ENCODE results near the gene CSNK2B. TPM values are rescaled to one million over a fixed set of nuclear protein-coding genes. Genes with fewer than 3 reads are reported as not detected.

Gene CSNK2B
- 302 and 308 TPM in 2 replicates for total RNA-seq

DNA sequence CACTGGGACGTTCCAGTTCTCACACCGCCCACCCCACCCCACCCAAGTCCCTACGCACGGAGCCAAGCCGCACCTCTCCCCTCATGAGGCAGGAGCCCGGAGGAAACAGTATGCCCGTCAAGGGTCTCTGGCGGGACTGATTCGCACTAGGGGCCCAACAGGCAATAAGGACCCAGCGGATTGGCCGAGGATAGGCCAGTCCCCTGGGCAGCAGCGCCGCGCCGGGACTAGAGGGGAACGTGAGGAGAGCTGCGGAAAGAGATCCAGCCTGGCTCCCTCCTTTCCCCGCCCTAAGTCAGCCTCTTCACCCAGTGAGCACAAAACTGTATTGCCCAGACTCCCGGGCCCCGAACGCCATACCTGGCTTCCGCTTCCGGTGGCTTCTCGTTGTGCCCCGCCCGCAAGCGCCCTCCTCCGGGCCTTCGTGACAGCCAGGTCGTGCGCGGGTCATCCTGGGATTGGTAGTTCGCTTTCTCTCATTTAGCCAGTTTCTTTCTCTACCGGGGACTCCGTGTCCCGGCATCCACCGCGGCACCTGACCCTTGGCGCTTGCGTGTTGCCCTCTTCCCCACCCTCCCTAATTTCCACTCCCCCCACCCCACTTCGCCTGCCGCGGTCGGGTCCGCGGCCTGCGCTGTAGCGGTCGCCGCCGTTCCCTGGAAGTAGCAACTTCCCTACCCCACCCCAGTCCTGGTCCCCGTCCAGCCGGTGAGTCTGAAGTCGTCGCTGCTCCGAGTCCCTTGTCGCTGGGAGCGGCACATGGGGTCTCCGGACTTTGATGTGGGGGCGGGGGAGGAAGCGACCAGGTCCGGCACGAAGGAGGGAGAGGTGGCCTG lies at the start of gene CSNK2B:
CSNK2B (plus strand) TSS at position 580 of the 836 bp plus-strand sequence. CDS start 752 bp downstream, outside the sequence.
- peak; percentile 98 for DNase-seq (ENCODE audit: low spot score)
- H3K27ac Mint-ChIP-seq = peak within 1 kb of the TSS; percentile 90
- peaks cover 74% of the 10 kb centered on the region for H3K4me1 Mint-ChIP-seq (ENCODE audit: low read depth)
- H3K36me3 Mint-ChIP-seq (ENCODE audit: low read depth) = peaks cover 68% of the 10 kb centered on the region
- peak within 1 kb of the TSS; percentile 98 for H3K4me3 Mint-ChIP-seq
- H3K9me3 Mint-ChIP-seq = no peaks in the 10 kb centered on the region
- no peaks in the 10 kb centered on the region for H3K27me3 Mint-ChIP-seq (ENCODE audit: insufficient read depth)
- intact Hi-C loops (cut with micrococcal nuclease) = loop anchor here (1.0 to 10.0 kb wide), 18 partner anchors 13 to 1539 kb away; partner anchors contain the start of genes ABHD16A, AGPAT1, BAG6 and DDAH2

DNA sequence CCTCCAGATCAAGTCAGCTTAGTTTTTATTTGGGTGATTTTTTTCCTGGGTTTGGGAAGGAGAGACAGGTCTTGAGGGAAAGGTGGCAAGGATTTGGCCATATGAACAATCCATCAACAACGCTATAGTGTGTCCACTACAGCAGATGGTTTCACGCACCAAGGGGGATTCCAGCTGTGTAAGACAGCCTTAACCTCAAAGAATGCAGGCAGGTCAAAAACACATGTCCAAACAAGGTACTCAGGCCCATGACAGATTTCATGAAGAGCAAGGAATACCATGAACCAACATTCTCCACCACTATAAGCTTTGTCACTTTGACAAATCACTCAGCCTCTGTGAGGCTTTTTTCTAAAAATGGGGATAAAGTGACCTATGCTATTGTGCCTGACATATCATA lies 48.9 kb upstream of the CSNK2B start:
- H3K4me3 Mint-ChIP-seq = peak overlapping the region; percentile 43
- H3K36me3 Mint-ChIP-seq (ENCODE audit: low read depth) = peaks cover 12% of the 10 kb centered on the region
- peaks cover 37% of the 10 kb centered on the region for H3K4me1 Mint-ChIP-seq (ENCODE audit: low read depth)
- no peaks in the 10 kb centered on the region for H3K9me3 Mint-ChIP-seq
- no peak for DNase-seq (ENCODE audit: low spot score)
- H3K27me3 Mint-ChIP-seq (ENCODE audit: insufficient read depth) = no peaks in the 10 kb centered on the region
- peak overlapping the region; percentile 41 for H3K27ac Mint-ChIP-seq
- intact Hi-C loops (cut with micrococcal nuclease) = loop anchor here (5.0 kb wide), 1 partner anchor 345 kb away; the partner anchor contains the start of gene HLA-C

- Mint-ChIP-seq H3K4me3 (peak overlapping the region; percentile 79), H3K36me3 (ENCODE audit: low read depth) (peaks cover 32% of the 10 kb centered on the region), H3K27me3 (ENCODE audit: insufficient read depth) (no peaks in the 10 kb centered on the region), H3K27ac (peak overlapping the region; percentile 98), H3K4me1 (ENCODE audit: low read depth) (peaks cover 43% of the 10 kb centered on the region), H3K9me3 (no peaks in the 10 kb centered on the region)
- peak; percentile 98 for DNase-seq (ENCODE audit: low spot score)
- intact Hi-C loops (cut with micrococcal nuclease) = loop anchor here (1.0 to 5.0 kb wide), 19 partner anchors 22 to 1799 kb away; partner anchors contain the start of genes BAG6, CUTA, DDX39B and EHMT2
These were observed 45.9 kb upstream of the CSNK2B start for GRCh38 chr6:31619805-31620585.

GRCh38 chr6:31620586-31621319 lies 45.1 kb upstream of the CSNK2B start, which contains the start of gene PRRC2A:
Gene PRRC2A, plus strand, starts transcription at chr6:31620715. Its CDS starts 2,075 bp downstream, at chr6:31622790.
- peaks cover 40% of the 10 kb centered on the region for H3K36me3 Mint-ChIP-seq (ENCODE audit: low read depth)
- peaks cover 43% of the 10 kb centered on the region for H3K4me1 Mint-ChIP-seq (ENCODE audit: low read depth)
- H3K4me3 Mint-ChIP-seq = peak within 1 kb of the TSS; percentile 97
- peak; percentile 71 for DNase-seq (ENCODE audit: low spot score)
- intact Hi-C loops (cut with micrococcal nuclease) = loop anchor here (1.0 to 2.0 kb wide), 18 partner anchors 22 to 1798 kb away; partner anchors contain the start of genes BAG6, CUTA, DDX39B and EHMT2
- H3K27ac Mint-ChIP-seq = peak within 1 kb of the TSS; percentile 98
- no peaks in the 10 kb centered on the region for H3K9me3 Mint-ChIP-seq
- no peaks in the 10 kb centered on the region for H3K27me3 Mint-ChIP-seq (ENCODE audit: insufficient read depth)

DNA sequence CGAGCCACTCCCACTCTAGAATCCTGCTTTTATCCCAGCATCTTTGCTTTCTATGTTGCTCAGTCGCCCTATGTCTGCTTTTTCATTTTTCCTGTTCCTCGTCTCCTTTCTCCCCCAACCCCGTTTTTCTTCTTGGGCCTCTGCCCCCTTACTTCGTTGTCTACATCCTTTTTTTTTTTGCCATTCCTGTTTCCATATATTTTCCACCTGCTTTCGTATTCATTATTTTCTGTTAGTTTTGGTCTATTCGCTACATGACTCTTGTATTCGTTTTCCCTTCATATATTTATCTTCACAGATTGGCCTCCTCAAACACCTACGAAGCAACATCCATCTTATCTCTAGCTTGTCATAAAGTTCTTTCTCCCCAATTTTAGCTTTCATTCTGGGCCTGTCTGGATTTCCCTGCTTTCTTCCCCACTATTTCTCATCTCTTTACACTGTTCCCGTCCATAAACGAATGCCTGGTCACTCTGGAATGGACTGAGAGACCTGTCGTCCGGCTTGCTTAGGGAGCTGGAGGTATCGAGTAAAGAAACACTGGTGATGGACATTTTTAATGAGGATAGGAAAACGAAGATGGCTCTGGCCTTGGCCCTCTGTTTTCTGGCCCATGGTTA lies 44.5 kb upstream of the CSNK2B start:
- H3K9me3 Mint-ChIP-seq = no peaks in the 10 kb centered on the region
- DNase-seq (ENCODE audit: low spot score) = no peak
- peak overlapping the region; percentile 97 for H3K4me3 Mint-ChIP-seq
- no peaks in the 10 kb centered on the region for H3K27me3 Mint-ChIP-seq (ENCODE audit: insufficient read depth)
- intact Hi-C loops (cut with micrococcal nuclease) = loop anchor here (2.0 kb wide), 7 partner anchors 47 to 1797 kb away; partner anchors contain the start of genes CUTA, EHMT2, NEU1 and TNF
- H3K27ac Mint-ChIP-seq = peak overlapping the region; percentile 98
- H3K36me3 Mint-ChIP-seq (ENCODE audit: low read depth) = peaks cover 47% of the 10 kb centered on the region
- peaks cover 41% of the 10 kb centered on the region for H3K4me1 Mint-ChIP-seq (ENCODE audit: low read depth)

DNA sequence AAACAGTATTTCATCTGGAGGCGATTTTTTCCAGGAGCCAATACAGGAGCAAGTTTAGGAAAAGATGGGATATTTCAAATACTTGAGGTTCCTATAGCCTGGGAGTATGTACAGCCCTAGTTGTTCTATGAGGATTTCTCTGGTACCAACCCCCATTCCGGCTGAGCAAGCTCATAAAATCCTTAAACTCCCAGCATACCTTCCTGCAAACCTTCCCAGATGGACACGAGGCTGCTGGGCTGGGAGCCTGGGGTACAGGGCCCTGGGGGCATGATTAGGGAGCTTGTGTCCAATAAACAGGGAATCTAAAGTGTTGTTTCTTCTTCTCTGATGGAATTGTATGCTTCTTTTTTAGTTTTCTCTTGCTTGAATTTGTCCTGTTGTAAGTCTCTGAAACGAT lies 43.9 kb upstream of the CSNK2B start:
- H3K4me3 Mint-ChIP-seq = peak overlapping the region; percentile 97
- intact Hi-C loops (cut with micrococcal nuclease) = loop anchor here (2.0 kb wide), 7 partner anchors 47 to 1797 kb away; partner anchors contain the start of genes CUTA, EHMT2, NEU1 and TNF
- peaks cover 35% of the 10 kb centered on the region for H3K4me1 Mint-ChIP-seq (ENCODE audit: low read depth)
- H3K27ac Mint-ChIP-seq = peak overlapping the region; percentile 98
- H3K36me3 Mint-ChIP-seq (ENCODE audit: low read depth) = peaks cover 49% of the 10 kb centered on the region
- H3K27me3 Mint-ChIP-seq (ENCODE audit: insufficient read depth) = no peaks in the 10 kb centered on the region
- H3K9me3 Mint-ChIP-seq = no peaks in the 10 kb centered on the region
- no peak for DNase-seq (ENCODE audit: low spot score)

GRCh38 chr6:31622684-31623091 lies 43.2 kb upstream of the CSNK2B start:
- peaks cover 41% of the 10 kb centered on the region for H3K4me1 Mint-ChIP-seq (ENCODE audit: low read depth)
- intact Hi-C loops (cut with micrococcal nuclease) = no loop called here
- H3K9me3 Mint-ChIP-seq = no peaks in the 10 kb centered on the region
- no peak for DNase-seq (ENCODE audit: low spot score)
- peak overlapping the region; percentile 98 for H3K27ac Mint-ChIP-seq
- H3K4me3 Mint-ChIP-seq = peak overlapping the region; percentile 97
- no peaks in the 10 kb centered on the region for H3K27me3 Mint-ChIP-seq (ENCODE audit: insufficient read depth)
- H3K36me3 Mint-ChIP-seq (ENCODE audit: low read depth) = peaks cover 56% of the 10 kb centered on the region

DNA sequence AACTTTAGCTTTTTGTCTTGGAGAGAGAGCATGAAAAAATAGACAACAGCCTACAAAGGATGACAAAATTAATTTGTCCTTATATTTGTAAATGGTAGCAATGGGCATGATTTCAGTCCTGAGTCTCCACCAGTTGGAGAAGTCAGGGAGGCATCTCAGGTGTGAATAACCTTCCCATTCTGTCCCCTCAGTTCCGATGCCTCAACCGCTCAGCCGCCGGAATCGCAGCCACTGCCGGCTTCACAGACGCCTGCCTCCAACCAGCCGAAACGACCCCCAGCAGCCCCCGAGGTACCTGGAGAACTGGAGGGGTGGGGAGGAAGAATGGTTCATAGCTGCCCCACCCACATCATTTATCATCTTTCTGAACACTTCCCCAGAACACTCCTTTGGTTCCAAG lies 41.8 kb upstream of the CSNK2B start:
- Mint-ChIP-seq H3K27me3 (ENCODE audit: insufficient read depth) (no peaks in the 10 kb centered on the region), H3K27ac (no peak overlapping the region), H3K4me1 (ENCODE audit: low read depth) (peaks cover 43% of the 10 kb centered on the region), H3K9me3 (no peaks in the 10 kb centered on the region), H3K36me3 (ENCODE audit: low read depth) (peaks cover 59% of the 10 kb centered on the region), H3K4me3 (no peak overlapping the region)
- intact Hi-C loops (cut with micrococcal nuclease) = no loop called here
- DNase-seq (ENCODE audit: low spot score) = no peak

DNA sequence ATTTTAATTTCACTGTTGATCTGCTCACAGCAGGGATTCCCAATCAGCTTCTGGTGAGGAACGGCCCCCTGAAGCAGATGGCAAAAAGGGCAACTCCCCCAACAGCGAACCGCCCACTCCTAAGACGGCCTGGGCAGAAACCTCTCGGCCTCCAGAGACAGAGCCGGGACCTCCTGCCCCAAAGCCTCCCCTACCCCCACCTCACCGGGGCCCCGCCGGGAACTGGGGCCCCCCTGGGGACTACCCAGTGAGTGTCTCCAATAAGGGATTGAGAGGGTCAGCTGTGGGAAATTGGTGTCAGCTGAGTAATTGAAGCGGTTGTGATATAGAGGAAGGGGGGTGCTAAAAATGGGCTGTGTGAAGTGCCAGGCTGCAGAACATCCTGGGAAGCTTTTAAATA lies 38.9 kb upstream of the CSNK2B start:
- Mint-ChIP-seq H3K36me3 (ENCODE audit: low read depth) (peaks cover 74% of the 10 kb centered on the region), H3K4me3 (no peak overlapping the region), H3K4me1 (ENCODE audit: low read depth) (peaks cover 35% of the 10 kb centered on the region), H3K27ac (no peak overlapping the region), H3K9me3 (no peaks in the 10 kb centered on the region), H3K27me3 (ENCODE audit: insufficient read depth) (no peaks in the 10 kb centered on the region)
- DNase-seq (ENCODE audit: low spot score) = no peak
- intact Hi-C loops (cut with micrococcal nuclease) = no loop called here

GRCh38 chr6:31627690-31628287 lies 38.1 kb upstream of the CSNK2B start:
- no peak for DNase-seq (ENCODE audit: low spot score)

DNA sequence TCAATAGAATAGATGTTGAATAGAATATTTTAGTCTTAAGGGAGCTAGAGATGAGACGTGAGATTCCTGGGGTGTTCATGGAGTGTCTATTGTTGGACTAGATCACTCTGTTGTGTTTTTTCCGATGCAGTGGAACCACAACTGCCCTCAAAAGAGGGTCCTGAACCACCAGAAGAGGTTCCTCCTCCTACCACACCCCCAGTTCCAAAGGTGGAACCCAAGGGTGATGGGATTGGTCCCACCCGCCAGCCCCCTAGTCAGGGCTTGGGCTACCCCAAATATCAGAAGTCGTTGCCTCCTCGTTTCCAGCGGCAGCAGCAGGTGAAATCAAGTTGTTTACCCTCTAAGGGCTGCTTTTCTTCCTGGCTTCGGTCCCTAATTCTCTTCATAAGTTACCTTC lies 36.9 kb upstream of the CSNK2B start:
- no peaks in the 10 kb centered on the region for H3K9me3 Mint-ChIP-seq
- intact Hi-C loops (cut with micrococcal nuclease) = no loop called here
- DNase-seq (ENCODE audit: low spot score) = no peak
- peaks cover 66% of the 10 kb centered on the region for H3K36me3 Mint-ChIP-seq (ENCODE audit: low read depth)
- peaks cover 20% of the 10 kb centered on the region for H3K4me1 Mint-ChIP-seq (ENCODE audit: low read depth)
- no peak overlapping the region for H3K27ac Mint-ChIP-seq
- no peaks in the 10 kb centered on the region for H3K27me3 Mint-ChIP-seq (ENCODE audit: insufficient read depth)
- H3K4me3 Mint-ChIP-seq = no peak overlapping the region

More at GRCh38 chr6:31627690-31628287, 38.1 kb upstream of the CSNK2B start:
- Mint-ChIP-seq H3K4me3 (no peak overlapping the region), H3K9me3 (no peaks in the 10 kb centered on the region), H3K4me1 (ENCODE audit: low read depth) (peaks cover 27% of the 10 kb centered on the region), H3K36me3 (ENCODE audit: low read depth) (peaks cover 69% of the 10 kb centered on the region), H3K27me3 (ENCODE audit: insufficient read depth) (no peaks in the 10 kb centered on the region), H3K27ac (no peak overlapping the region)
- intact Hi-C loops (cut with micrococcal nuclease) = no loop called here

All from activated T-helper 1 cell treated with anti-CD3 and anti-CD28 coated beads, Interleukin-12 subunit alpha, Interleukin-12 subunit beta, Interleukin-2, Interleukin-4 antibody, amounts not matched to agents 30 ng/mL and 10 ng/mL and 1 ng/mL, durations not matched to agents 14 hours and 24 hours and 36 hours (primary cell).